ENCODE data around the gene TENM4.

DNA sequence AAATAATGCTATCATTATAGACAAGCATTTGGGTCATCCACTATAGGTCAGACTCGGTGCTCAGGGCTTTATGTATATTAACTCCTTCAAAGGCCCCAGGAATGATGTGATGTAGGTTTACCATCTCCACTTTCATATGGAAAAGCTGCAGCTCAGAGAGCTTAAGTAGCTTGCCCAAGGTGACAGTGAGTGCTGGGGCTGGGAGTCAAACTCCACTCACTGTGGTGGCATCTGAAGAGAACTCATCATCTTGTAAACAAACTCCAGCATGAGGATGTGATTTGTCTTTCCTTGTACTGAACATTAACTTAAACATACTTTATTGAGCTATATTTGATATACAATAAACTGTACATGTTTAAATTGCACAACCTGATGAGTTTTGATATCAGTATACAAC is 25.4 kb downstream of the TENM4 start:
- TF ChIP-seq, protein P1, sequence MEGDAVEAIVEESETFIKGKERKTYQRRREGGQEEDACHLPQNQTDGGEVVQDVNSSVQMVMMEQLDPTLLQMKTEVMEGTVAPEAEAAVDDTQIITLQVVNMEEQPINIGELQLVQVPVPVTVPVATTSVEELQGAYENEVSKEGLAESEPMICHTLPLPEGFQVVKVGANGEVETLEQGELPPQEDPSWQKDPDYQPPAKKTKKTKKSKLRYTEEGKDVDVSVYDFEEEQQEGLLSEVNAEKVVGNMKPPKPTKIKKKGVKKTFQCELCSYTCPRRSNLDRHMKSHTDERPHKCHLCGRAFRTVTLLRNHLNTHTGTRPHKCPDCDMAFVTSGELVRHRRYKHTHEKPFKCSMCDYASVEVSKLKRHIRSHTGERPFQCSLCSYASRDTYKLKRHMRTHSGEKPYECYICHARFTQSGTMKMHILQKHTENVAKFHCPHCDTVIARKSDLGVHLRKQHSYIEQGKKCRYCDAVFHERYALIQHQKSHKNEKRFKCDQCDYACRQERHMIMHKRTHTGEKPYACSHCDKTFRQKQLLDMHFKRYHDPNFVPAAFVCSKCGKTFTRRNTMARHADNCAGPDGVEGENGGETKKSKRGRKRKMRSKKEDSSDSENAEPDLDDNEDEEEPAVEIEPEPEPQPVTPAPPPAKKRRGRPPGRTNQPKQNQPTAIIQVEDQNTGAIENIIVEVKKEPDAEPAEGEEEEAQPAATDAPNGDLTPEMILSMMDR (IDR thresholded peaks at IDR 0.05): no peak
- TF ChIP-seq RFX5 (IDR thresholded peaks at IDR 0.05): no peak
- TF ChIP-seq EP300 (IDR thresholded peaks at IDR 0.05): no peak
